Gastroesophageal sphincter (tissue), 3 donors: ENCODE results near the gene RGSL1.

Source experiments
- CTCF ChIP-seq, 4 experiments: fragments of 200-600 bp in 2 of 4; fragments of 450-650 bp in 2 of 4; sonication (generic) in 1 of 4; IDR thresholded peaks; one replicate each; pipeline ENCODE4 v1.5.1; 2017 to 2019; ENCODE audit warnings: antibody characterized with exemption in 4 of 4, mild to moderate bottlenecking in 2 of 4, moderate library complexity in 2 of 4
- POLR2A ChIP-seq, 2 donors: fragments of 450-650 bp; IDR thresholded peaks; one replicate each; pipeline ENCODE4 v1.6.1; 2017; ENCODE audit warnings: antibody characterized with exemption in 2 of 2, mild to moderate bottlenecking in 2 of 2, moderate library complexity in 1 of 2
- POLR2AphosphoS5 ChIP-seq: sonication (generic); formaldehyde crosslinking; IDR thresholded peaks from one replicate; pipeline ENCODE4 v1.6.1; 2017; ENCODE audit warnings: antibody characterized with exemption

GRCh38 chr1:182587093-182587492 is 137.1 kb downstream of the RGSL1 start:
- no peak for TF ChIP-seq CTCF (IDR thresholded peaks at IDR 0.05)
- no peak for TF ChIP-seq POLR2A (IDR thresholded peaks at IDR 0.05)
- TF ChIP-seq POLR2AphosphoS5 = no peak
